K562 (cell line): ENCODE results near the gene SASH3. TPM values are rescaled to one million over a fixed set of nuclear protein-coding genes. Genes with fewer than 3 reads are reported as not detected.

Experiments
- ATAC-seq: fragments of 200-7000 bp; cut with Tn5 transposase; 3 replicates; pipeline ENCODE4 v1.9.1; 2020; ENCODE audit warnings: moderate library complexity
- BruUV-seq: library from RNA; stranded (reverse); fragments of 400-500 nt; replicated peaks from 2 replicates; lab custom pipeline; 2021; lab: Mats Ljungman, UMichigan
- CTCF ChIA-PET: fragments of 300-600 bp; formaldehyde crosslinking; extraction: SDS; loops from one replicate; lab custom pipeline; 2021; ENCODE audit warnings: low intra/inter-chr PET ratio; lab: Yijun Ruan, JAX
- POLR2A ChIA-PET: fragments of 300-600, 350-650 bp; sonication (Branson Sonifier 250); formaldehyde crosslinking; extraction: SDS; loops from one replicate; lab custom pipeline; 2021; ENCODE audit warnings: antibody characterized with exemption, inconsistent platforms; lab: Yijun Ruan, JAX
- DNase-seq, 4 experiments: peaks; one replicate each; pipeline versions ENCODE4 v3.0.0 to v3.0.0-alpha.2; 2011 to 2018; ENCODE audit warnings: low spot score in 3 of 4, mixed read lengths in 3 of 4; ENCODE audit errors: extremely low read depth in 1 of 4
- FAIRE-seq: peaks from 2 replicates; lab custom pipeline; 2011; peaks lifted over from hg19 to GRCh38; lab: Jason Lieb, UNC
- H2AFZ ChIP-seq: 2 replicates; pipeline ENCODE4 v1.6.0; 2011; ENCODE audit warnings: low read depth, low read length, control low read depth, inconsistent platforms
- H3K27ac ChIP-seq: fragments of 200-600 bp; 3 replicates; pipeline ENCODE4 v1.8.0; 2011; ENCODE audit warnings: low read depth, mild to moderate bottlenecking, control low read depth, inconsistent platforms, low read length, moderate library complexity, mixed read lengths; ENCODE audit errors: extremely low read depth
- H3K27me3 ChIP-seq, 2 experiments: fragments of 300-600 bp in 1 of 2; 2 replicates in 1 of 2; 3 replicates in 1 of 2; pipeline versions ENCODE4 v1.6.0 to v1.8.0; 2011; ENCODE audit warnings: inconsistent platforms in 2 of 2, low read length in 2 of 2, mild to moderate bottlenecking in 1 of 2, mixed read lengths in 1 of 2, moderate library complexity in 1 of 2; ENCODE audit not compliant: control insufficient read depth in 2 of 2, insufficient read depth in 2 of 2
- H3K36me3 ChIP-seq: fragments of 300-600 bp; 3 replicates; pipeline ENCODE4 v1.8.0; 2011; ENCODE audit warnings: mild to moderate bottlenecking, low read length, inconsistent platforms; ENCODE audit not compliant: control insufficient read depth, insufficient read depth
- H3K4me1 ChIP-seq, 2 experiments: fragments of 200-600 bp in 1 of 2; replicated peaks in 1 of 2; 2 replicates in 1 of 2; 3 replicates in 1 of 2; pipeline versions ENCODE4 v1.5.1 to v1.8.0; 2011; ENCODE audit warnings: inconsistent platforms in 2 of 2, low read length in 2 of 2, mild to moderate bottlenecking in 1 of 2, mixed read lengths in 1 of 2, moderate library complexity in 1 of 2; ENCODE audit not compliant: control insufficient read depth in 2 of 2, insufficient read depth in 2 of 2
- H3K4me2 ChIP-seq: 2 replicates; pipeline ENCODE4 v1.6.1; 2011; ENCODE audit warnings: low read length, control low read depth, inconsistent platforms, mixed read lengths; ENCODE audit not compliant: insufficient read depth
- H3K4me3 ChIP-seq: fragments of 200-600 bp; sonication (generic), shearing (Covaris generic); 2 replicates; pipeline ENCODE4 v1.5.1; 2016; ENCODE audit warnings: control low read depth, inconsistent platforms
- H3K79me2 ChIP-seq: fragments of 200-600 bp; 3 replicates; pipeline ENCODE4 v1.8.0; 2011; ENCODE audit warnings: low read length, inconsistent platforms; ENCODE audit not compliant: control insufficient read depth, insufficient read depth
- H3K9ac ChIP-seq, 2 experiments: 2 replicates each; pipeline versions ENCODE4 v1.6.0 to v1.6.1; 2011; ENCODE audit warnings: low read depth in 2 of 2, low read length in 2 of 2, control low read depth in 1 of 2, inconsistent platforms in 1 of 2, mild to moderate bottlenecking in 1 of 2, mixed read lengths in 1 of 2; ENCODE audit not compliant: insufficient read depth in 1 of 2
- H3K9me1 ChIP-seq: one replicate; pipeline ENCODE4 v1.6.0; 2011; ENCODE audit warnings: inconsistent platforms, mild to moderate bottlenecking, low read length, moderate library complexity; ENCODE audit not compliant: control insufficient read depth, insufficient read depth
- H3K9me3 ChIP-seq: replicated peaks from 2 replicates; pipeline ENCODE4 v1.5.1; 2011; ENCODE audit warnings: low read depth, low read length, inconsistent platforms; ENCODE audit not compliant: control insufficient read depth, insufficient read depth
- H4K20me1 ChIP-seq: replicated peaks from 2 replicates; pipeline ENCODE4 v1.6.1; 2011; ENCODE audit warnings: low read length, inconsistent platforms, mixed read lengths; ENCODE audit not compliant: control insufficient read depth, insufficient read depth
- GATAD2A ChIP-seq: fragments of 450-650 bp; IDR thresholded peaks from 2 replicates; pipeline ENCODE4 v1.6.1; 2017
- RAD21 ChIP-seq, 2 experiments: fragments of 250-450 bp in 1 of 2; fragments of 450-650 bp in 1 of 2; sonication (Bioruptor Pico) in 1 of 2; formaldehyde crosslinking in 1 of 2; IDR thresholded peaks in 1 of 2; conservative IDR thresholded peaks in 1 of 2; 2 replicates each; pipeline versions ENCODE4 v1.4.0 to v1.8.0; 2020 to 2022; ENCODE audit warnings: mild to moderate bottlenecking in 2 of 2, moderate library complexity in 1 of 2
- RBM25 ChIP-seq: fragments of 200-400 bp; formaldehyde crosslinking; IDR thresholded peaks from 2 replicates; pipeline ENCODE4 v1.6.1; 2018; ENCODE audit warnings: low read length, low read depth, moderate library complexity; ENCODE audit not compliant: severe bottlenecking
- SMC3 ChIP-seq: conservative IDR thresholded peaks from 2 replicates; pipeline ENCODE4 v1.6.1; 2011; ENCODE audit warnings: low read depth, low read length, improper control_type of control experiment; ENCODE audit not compliant: insufficient read depth
- SRSF3 ChIP-seq: fragments of 200-400 bp; formaldehyde crosslinking; IDR thresholded peaks from 2 replicates; pipeline ENCODE4 v1.6.1; 2016; ENCODE audit warnings: mild to moderate bottlenecking, low read length, moderate library complexity; ENCODE audit not compliant: insufficient read depth
- WGBS: fragments of 100-300 bp; shearing (Covaris generic); methylation state at CpG from one replicate; pipeline ENCODE4 v1.1.6; 2016; ENCODE audit warnings: low coverage, mixed read lengths; ENCODE audit not compliant: insufficient coverage; ENCODE audit errors: missing lambda C conversion rate; 5-methylcytosine and 5-hydroxymethylcytosine counted together
- in situ Hi-C: fragments of 300-500 bp; cut with MboI; formaldehyde crosslinking; loops from 4 replicates; pipeline ENCODE4 v1.15.0; 2018; ENCODE audit warnings: inconsistent platforms, mixed read lengths
- intact Hi-C: fragments of 100-400 bp; cut with micrococcal nuclease; formaldehyde crosslinking; loops from 2 replicates; pipeline ENCODE4 v1.14.2; 2022
- polyA plus RNA-seq, 8 experiments: library from polyadenylated mRNA; depleted of rRNA in 4 of 8; stranded (reverse) in 5 of 8; unstranded in 3 of 8; fragments of >200 nt; fragmentation: Nextera tagmentation in 2 of 8; fragmentation: Illumina TruSeq in 1 of 8; extraction: Ambion mirVana in 2 of 8; extraction: Trizol in 1 of 8; gene quantifications; 2 replicates each; pipeline versions ENCODE4 v1.2.1 to v1.2.3, GENCODE V29; 2011 to 2014; ENCODE audit warnings: inconsistent platforms in 1 of 8, missing spikeins in 1 of 8
- total RNA-seq, 7 experiments: library from RNA; depleted of rRNA in 6 of 7; stranded (reverse); fragments of >200 nt in 6 of 7; fragmentation: Illumina TruSeq in 2 of 7; extraction: Trizol in 2 of 7; gene quantifications; 2 replicates each; pipeline versions ENCODE4 v1.2.1 to v1.2.3, GENCODE V29; 2011 to 2021; ENCODE audit warnings: low replicate concordance in 1 of 7
- TF ChIP-seq, protein P1 (sequence below), 3 experiments: IDR thresholded peaks in 2 of 3; conservative IDR thresholded peaks in 1 of 3; 2 replicates each; pipeline ENCODE4 v1.5.1; 2011 to 2012; ENCODE audit warnings: low read length in 3 of 3, mild to moderate bottlenecking in 3 of 3, control low read depth in 2 of 3, improper control_type of control experiment in 1 of 3, inconsistent platforms in 1 of 3, low read depth in 1 of 3, mixed read lengths in 1 of 3, moderate library complexity in 1 of 3; ENCODE audit not compliant: insufficient read depth in 2 of 3
- TF ChIP-seq, protein P2 (sequence below), 2 experiments: fragments of 450-650 bp; formaldehyde crosslinking in 1 of 2; IDR thresholded peaks; 2 replicates each; pipeline versions ENCODE4 v1.4.0 to v1.6.1; 2014 to 2020; ENCODE audit warnings: mild to moderate bottlenecking in 2 of 2, borderline replicate concordance in 1 of 2, low read depth in 1 of 2

SASH3 gene
- total and polyA plus RNA-seq, 9 of the 15 experiments (the other 6 are each of a cell fraction or from before 2014, with no cell fraction given), result 0.03 to 0.72 (median 0.08) TPM

DNA sequence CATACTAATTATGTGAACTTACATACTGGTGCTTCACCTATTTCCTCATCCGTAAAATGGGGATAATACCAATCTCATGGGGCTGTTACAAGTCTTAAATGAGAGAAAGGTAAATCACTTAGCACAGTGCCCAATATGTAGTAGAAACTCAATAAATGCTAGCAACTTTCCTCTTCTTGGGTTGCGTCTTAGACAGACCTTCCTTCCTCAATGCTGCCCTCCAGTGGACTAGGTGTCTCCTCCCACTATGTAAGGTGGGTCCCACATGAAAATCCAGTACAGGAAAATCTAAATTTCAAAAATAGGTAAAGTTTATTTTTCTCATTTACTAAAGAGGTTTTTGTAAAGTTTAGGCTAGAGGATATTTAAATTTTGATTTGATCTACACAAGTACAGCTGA lies 43.4 kb downstream of the SASH3 start:
- 67% methylated on average over 2 of the region's 2 CpGs for WGBS
- ATAC-seq (peak; percentile 88), DNase-seq (peak; percentile 48 to 63 (median 50)), FAIRE-seq (peak; percentile 81)
- Histone ChIP-seq H3K36me3 (peaks cover 22% of the 10 kb centered on the region), H3K27ac (no peak overlapping the region), H3K4me2 (no peak overlapping the region), H4K20me1 (no peaks in the 10 kb centered on the region), H3K9me1 (no peaks in the 10 kb centered on the region), H3K9ac (no peak overlapping the region), H3K9me3 (no peaks in the 10 kb centered on the region), H3K4me1 (0 out of 5 replicates have a peak, but pooled peaks cover 0 to 2% of the 10 kb centered on the region in 2 experiments), H2AFZ (no peak overlapping the region), H3K4me3 (no peak overlapping the region), H3K27me3 (no peaks in the 10 kb centered on the region), H3K79me2 (no peaks in the 10 kb centered on the region)
- POLR2A ChIA-PET, result interaction anchor here (0.6 to 1.0 kb wide), 2 partner anchors 18 to 99 kb away, joined by 3 read pairs; no protein-coding TSS in a partner anchor
- no TSS peak for BruUV-seq
- in situ Hi-C loops, result loop anchor here (10.0 kb wide), 1 partner anchor 218 kb away; no protein-coding TSS in a partner anchor
- CTCF ChIA-PET, result interaction anchor here (0.7 to 1.7 kb wide), 2 partner anchors 216 to 230 kb away, joined by 3 to 4 read pairs; no protein-coding TSS in a partner anchor
- 0 out of 2 replicates have a peak, but pooled peaks have one; percentile 41 for TF ChIP-seq SMC3
- no peak for TF ChIP-seq GATAD2A
- TF ChIP-seq RAD21 (CRISPR knock-in tag; conservative IDR thresholded peaks at IDR 0.05 in 1 of 2, IDR thresholded peaks at IDR 0.05 in 1 of 2), result peak; percentile 64
- TF ChIP-seq SRSF3, result no peak
- peak; percentile 25 for TF ChIP-seq RBM25
- TF ChIP-seq, protein P1, sequence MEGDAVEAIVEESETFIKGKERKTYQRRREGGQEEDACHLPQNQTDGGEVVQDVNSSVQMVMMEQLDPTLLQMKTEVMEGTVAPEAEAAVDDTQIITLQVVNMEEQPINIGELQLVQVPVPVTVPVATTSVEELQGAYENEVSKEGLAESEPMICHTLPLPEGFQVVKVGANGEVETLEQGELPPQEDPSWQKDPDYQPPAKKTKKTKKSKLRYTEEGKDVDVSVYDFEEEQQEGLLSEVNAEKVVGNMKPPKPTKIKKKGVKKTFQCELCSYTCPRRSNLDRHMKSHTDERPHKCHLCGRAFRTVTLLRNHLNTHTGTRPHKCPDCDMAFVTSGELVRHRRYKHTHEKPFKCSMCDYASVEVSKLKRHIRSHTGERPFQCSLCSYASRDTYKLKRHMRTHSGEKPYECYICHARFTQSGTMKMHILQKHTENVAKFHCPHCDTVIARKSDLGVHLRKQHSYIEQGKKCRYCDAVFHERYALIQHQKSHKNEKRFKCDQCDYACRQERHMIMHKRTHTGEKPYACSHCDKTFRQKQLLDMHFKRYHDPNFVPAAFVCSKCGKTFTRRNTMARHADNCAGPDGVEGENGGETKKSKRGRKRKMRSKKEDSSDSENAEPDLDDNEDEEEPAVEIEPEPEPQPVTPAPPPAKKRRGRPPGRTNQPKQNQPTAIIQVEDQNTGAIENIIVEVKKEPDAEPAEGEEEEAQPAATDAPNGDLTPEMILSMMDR (IDR thresholded peaks at IDR 0.05 in 2 of 3, conservative IDR thresholded peaks at IDR 0.05 in 1 of 3; ENCODE audit: insufficient read depth in 2 of 3, low read depth in 1 of 3, low read length in 3 of 3), result peak; percentile 55 to 64 (median 58)
- TF ChIP-seq, protein P2, sequence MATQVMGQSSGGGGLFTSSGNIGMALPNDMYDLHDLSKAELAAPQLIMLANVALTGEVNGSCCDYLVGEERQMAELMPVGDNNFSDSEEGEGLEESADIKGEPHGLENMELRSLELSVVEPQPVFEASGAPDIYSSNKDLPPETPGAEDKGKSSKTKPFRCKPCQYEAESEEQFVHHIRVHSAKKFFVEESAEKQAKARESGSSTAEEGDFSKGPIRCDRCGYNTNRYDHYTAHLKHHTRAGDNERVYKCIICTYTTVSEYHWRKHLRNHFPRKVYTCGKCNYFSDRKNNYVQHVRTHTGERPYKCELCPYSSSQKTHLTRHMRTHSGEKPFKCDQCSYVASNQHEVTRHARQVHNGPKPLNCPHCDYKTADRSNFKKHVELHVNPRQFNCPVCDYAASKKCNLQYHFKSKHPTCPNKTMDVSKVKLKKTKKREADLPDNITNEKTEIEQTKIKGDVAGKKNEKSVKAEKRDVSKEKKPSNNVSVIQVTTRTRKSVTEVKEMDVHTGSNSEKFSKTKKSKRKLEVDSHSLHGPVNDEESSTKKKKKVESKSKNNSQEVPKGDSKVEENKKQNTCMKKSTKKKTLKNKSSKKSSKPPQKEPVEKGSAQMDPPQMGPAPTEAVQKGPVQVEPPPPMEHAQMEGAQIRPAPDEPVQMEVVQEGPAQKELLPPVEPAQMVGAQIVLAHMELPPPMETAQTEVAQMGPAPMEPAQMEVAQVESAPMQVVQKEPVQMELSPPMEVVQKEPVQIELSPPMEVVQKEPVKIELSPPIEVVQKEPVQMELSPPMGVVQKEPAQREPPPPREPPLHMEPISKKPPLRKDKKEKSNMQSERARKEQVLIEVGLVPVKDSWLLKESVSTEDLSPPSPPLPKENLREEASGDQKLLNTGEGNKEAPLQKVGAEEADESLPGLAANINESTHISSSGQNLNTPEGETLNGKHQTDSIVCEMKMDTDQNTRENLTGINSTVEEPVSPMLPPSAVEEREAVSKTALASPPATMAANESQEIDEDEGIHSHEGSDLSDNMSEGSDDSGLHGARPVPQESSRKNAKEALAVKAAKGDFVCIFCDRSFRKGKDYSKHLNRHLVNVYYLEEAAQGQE (IDR thresholded peaks at IDR 0.05; ENCODE audit: borderline replicate concordance), result peak; percentile 44; the same call in 1 of the 2 replicates
- TF ChIP-seq, protein P2 (CRISPR knock-in tag; IDR thresholded peaks at IDR 0.05; ENCODE audit: low read depth), result no peak
- TF ChIP-seq, all 486 proteins: peak for 5
- intact Hi-C loops, result loop anchor here (1.0 to 5.0 kb wide), 3 partner anchors 64 to 216 kb away; no protein-coding TSS in a partner anchor
